Lower leg skin (tissue), 3 donors: ENCODE measurements around the gene TMPRSS6.

Source experiments
- CTCF ChIP-seq, 3 donors: fragments of 450-650 bp; IDR thresholded peaks; one replicate each; pipeline ENCODE4 v1.5.1; 2016; ENCODE audit warnings: antibody characterized with exemption in 3 of 3, mild to moderate bottlenecking in 3 of 3, moderate library complexity in 2 of 3
- POLR2A ChIP-seq, 2 donors: fragments of 450-650 bp; IDR thresholded peaks; one replicate each; pipeline ENCODE4 v1.6.1; 2016 to 2017; ENCODE audit warnings: antibody characterized with exemption in 2 of 2, mild to moderate bottlenecking in 1 of 2, moderate library complexity in 1 of 2

DNA sequence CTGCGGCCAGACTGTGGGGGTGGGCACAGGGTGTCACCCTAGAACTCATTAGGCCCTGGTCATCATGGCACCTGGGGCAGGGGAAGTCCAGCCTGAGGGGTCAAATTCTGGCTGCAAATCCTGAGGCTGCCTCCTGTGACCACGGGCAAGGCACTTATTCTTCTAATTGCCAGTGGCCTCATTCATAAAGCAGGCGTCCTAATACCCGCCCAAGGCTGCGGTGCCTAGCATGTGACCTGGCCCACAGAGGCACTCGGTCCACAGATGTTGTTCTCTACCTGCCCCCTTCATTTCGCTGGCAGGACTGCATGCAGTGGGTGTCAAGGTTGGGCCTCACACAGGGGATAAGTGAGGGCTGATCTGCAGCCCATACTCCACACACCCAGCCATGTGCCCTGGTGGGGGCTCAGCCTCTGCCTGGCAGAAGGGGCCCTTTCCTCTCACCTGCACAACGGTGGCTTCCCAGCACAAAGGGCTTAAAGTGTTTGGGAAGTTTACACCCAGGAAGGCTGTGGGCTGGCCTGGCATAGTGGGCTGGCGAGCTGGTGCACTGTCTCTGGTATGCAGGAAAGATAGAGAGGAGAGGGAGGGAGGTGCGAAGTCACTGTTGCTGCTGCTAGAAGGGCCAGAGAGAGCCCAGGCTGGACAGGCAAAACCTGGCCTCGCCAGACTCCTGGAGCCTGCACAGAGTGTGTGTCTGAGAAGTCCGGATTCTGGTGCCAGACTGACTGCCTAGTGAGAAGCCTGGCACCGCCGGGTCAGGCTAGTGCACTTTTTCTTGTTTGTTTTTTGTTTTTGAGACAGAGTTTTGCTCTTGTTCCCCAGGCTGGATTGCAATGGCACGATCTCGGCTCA lies 86.8 kb downstream of the TMPRSS6 start:
- no peak for TF ChIP-seq CTCF (IDR thresholded peaks at IDR 0.05)
- no peak for TF ChIP-seq POLR2A (IDR thresholded peaks at IDR 0.05)
